Measurements from ENCODE around the gene ROBO1.
A peak's percentile ranks its signal among the peaks of the same experiment; 100 is the strongest.

ROBO1 gene

DNA sequence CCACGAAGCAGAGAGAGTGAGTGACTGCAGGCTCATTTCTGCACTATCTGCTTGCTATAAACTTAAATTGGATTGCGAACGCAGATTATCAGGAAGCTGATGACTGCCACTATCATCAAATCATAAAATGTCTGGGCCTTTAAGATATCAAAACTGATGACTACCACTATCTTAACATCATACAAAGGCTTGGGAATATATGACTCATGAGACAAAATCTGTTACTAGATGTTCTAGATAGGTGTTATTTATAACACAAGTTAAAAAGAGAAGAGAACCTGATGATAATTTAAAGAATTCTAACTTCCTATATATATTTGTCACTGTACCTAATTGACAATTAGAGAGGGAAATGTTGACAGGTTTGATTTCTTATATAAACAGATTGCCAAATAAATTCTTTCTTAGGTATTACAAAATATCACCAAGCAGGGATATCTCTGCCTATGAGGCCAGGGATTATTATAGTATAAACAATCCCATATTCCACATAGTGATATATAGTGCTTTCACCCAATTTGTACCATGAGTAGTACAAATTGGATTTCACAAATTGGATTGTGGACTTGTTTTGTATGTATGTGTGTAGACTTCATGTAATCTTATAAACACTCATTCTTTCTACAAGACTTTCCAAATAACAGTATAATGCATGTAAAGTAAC lies 1157.2 kb downstream of the ROBO1 start:
- DNase-seq, result no peak

GRCh38 chr3:78606756-78607155 lies 1161.0 kb downstream of the ROBO1 start:
- no peak for DNase-seq

DNA sequence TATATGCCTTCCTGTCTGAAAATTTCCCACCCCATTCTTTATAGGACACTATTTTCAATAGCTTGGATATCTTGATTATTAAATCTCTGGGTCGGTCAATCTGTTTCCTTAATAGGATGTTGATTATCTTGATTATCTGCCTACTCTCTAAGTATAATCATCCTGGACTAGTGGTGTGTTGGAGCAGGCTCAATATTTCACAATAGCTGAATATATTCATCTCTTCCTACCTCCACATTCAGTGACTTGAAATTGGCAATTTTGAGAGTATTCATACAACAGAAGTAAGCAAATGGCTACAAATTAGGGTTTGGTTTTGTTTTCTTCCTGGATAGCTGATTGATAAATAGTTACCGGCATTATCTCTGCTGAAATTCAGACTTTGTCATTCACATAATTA lies 1162.6 kb downstream of the ROBO1 start:
- no peak for DNase-seq

DNA sequence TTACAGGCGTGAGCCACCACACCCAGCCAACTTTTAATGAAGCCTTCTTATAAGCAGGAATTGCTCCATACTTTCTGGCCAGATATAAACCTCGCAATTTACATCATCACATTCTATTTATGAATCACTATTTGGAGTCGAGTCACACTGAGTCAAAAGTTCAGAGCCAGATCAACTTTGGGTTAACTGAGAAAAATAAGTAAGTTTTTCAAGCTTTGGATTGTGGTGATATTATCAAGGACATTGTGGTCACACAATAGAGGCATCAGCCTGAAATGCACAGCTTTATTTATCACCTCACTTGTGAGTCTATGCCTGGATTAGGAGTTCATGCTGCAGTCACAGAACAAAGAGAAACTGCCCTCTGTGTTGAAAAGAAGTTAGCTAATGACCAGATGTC lies 1163.5 kb downstream of the ROBO1 start:
- no peak for DNase-seq

DNA sequence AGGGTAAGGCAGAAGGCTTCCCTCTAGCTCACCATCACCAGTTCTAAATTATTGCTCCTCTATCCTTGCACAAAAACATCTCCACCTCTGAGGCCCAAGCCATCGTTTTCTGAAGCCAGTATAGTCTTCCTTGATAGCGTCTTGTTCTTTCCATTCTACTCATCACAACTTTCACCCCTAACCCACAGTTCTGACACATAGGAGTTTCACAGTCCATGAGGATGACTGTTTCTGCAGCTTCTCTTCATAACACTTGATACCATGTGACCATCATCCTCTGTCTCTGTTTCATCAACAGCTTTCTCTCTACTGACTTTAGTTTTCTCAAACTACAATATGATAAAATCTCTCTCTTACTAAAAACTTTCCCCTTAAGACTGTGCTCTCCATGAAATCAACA lies 1166.5 kb downstream of the ROBO1 start:
- no peak for DNase-seq

DNA sequence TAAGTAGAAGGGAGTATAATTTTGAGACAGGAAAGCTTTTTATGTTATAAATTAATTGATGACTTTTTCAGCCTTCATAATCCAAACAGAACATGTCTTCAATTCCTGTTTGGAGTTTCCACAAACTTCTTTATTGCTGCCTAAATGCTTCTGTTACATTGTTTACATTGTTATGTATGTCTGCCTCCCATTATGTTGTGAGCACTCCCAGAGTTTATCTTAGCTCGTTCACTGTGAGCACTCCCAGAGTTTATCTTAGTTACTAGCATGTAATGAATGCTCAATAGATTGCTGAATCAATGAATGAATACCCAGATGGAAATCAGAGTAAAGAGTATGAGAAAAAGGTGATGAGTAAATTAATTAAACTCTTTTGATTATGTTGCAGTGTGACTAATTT lies 1178.0 kb downstream of the ROBO1 start:
- no peak for DNase-seq

- DNase-seq, result peak; percentile 3
Observed at GRCh38 chr3:78588906-78589621, 1178.7 kb downstream of the ROBO1 start.

DNA sequence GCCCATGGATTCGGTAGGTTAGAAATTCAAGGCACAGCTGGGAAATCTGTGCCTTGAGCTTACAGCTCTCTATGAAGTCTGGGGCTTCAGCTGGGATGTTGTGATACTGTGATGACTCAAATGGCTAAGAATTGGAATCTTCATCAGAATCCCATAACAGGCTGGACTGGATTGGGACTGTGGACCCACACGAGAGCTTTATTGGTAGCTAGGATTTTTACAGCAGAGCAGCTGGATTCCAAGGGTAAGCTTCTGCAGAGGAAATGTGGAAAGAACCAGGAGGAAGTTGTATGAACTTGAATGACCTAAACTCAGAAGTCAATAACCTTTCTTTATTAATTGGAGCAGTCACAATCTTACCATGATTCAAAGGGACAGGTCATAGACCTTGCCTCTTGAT lies 1187.1 kb downstream of the ROBO1 start:
- DNase-seq, result no peak

- DNase-seq, result no peak
Observed at GRCh38 chr3:78571486-78571885, 1196.3 kb downstream of the ROBO1 start.

- DNase-seq, result no peak
Observed at GRCh38 chr3:78570496-78570895, 1197.3 kb downstream of the ROBO1 start.

DNA sequence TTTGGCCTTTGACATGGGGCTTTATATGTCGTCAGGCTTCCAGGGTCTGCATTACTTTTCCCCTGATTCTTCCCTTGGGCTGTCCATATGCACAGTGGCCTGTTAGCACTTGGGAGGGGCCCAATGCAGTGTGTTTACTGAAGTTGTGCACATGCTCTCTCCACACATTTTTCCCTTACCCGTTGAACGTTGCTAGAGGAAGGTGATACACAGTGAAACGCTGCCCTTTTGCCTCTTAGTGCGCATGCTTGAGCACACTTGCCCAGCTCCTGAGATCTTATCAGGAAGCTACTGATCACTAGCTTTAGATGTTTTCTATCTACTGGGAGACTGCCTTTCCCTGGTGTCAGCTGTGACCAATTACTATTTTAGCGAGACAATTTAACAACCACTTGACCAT lies 1198.0 kb downstream of the ROBO1 start:
- DNase-seq, result peak; percentile 8

GRCh38 chr3:78565712-78566111 lies 1202.1 kb downstream of the ROBO1 start:
- DNase-seq, result no peak

DNA sequence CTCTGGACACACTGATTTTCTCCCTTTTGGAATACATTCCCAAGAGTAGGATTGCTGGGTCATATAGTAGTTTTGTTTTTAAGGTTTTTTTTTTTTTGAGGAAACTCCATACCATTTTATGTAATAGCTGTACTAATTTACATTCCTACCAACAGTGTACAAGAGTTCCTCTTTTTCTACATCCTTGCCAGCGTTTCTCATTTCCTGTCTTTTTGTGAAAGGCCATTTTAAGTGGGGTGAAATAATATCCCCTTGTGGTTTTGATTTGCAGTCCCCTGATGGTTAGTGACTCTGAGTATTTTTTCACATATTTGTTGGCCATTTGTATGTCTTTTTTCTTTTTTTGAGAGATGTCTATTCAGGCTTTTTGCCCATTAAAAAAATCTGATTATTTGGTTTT lies 1205.5 kb downstream of the ROBO1 start:
- DNase-seq, result no peak
